GM15510 (cell line): ENCODE data around the gene TEX29.

Experiments
- POLR2A ChIP-seq: IDR thresholded peaks from 3 replicates; pipeline ENCODE4 v1.6.1; 2011; ENCODE audit warnings: borderline replicate concordance; ENCODE audit not compliant: insufficient read length; ENCODE audit errors: extremely low read depth

The TEX29 gene

GRCh38 chr13:111283457-111283856 is 37.0 kb upstream of the TEX29 start:
- TF ChIP-seq POLR2A = no peak

GRCh38 chr13:111283991-111284390 is 36.5 kb upstream of the TEX29 start:
- no peak for TF ChIP-seq POLR2A

- TF ChIP-seq POLR2A = no peak
Observed at GRCh38 chr13:111284565-111284964, 35.9 kb upstream of the TEX29 start.

GRCh38 chr13:111286162-111286561 is 34.3 kb upstream of the TEX29 start:
- no peak for TF ChIP-seq POLR2A

- no peak for TF ChIP-seq POLR2A
Observed at GRCh38 chr13:111286749-111287148, 33.7 kb upstream of the TEX29 start.

GRCh38 chr13:111287201-111287600 is 33.2 kb upstream of the TEX29 start:
- no peak for TF ChIP-seq POLR2A

GRCh38 chr13:111288276-111288675 is 32.2 kb upstream of the TEX29 start:
- TF ChIP-seq POLR2A = no peak

- no peak for TF ChIP-seq POLR2A
Observed at GRCh38 chr13:111289251-111289650, 31.2 kb upstream of the TEX29 start.

- no peak for TF ChIP-seq POLR2A
Observed at GRCh38 chr13:111291908-111292307, 28.5 kb upstream of the TEX29 start.

- TF ChIP-seq POLR2A = no peak
Observed at GRCh38 chr13:111292710-111293485, 27.5 kb upstream of the TEX29 start.

GRCh38 chr13:111295886-111296285 is 24.6 kb upstream of the TEX29 start:
- TF ChIP-seq POLR2A = no peak

- no peak for TF ChIP-seq POLR2A
Observed at GRCh38 chr13:111296417-111296816, 24.0 kb upstream of the TEX29 start.

GRCh38 chr13:111298214-111298975 is 22.0 kb upstream of the TEX29 start:
- no peak for TF ChIP-seq POLR2A

GRCh38 chr13:111302045-111302726 is 18.3 kb upstream of the TEX29 start:
- no peak for TF ChIP-seq POLR2A

GRCh38 chr13:111303559-111303958 is 16.9 kb upstream of the TEX29 start:
- no peak for TF ChIP-seq POLR2A

- TF ChIP-seq POLR2A = no peak
Observed at GRCh38 chr13:111304041-111304544, 16.3 kb upstream of the TEX29 start.

- TF ChIP-seq POLR2A = no peak
Observed at GRCh38 chr13:111304603-111305289, 15.7 kb upstream of the TEX29 start.
